ENCODE results near the gene OARD1. TPM values are rescaled to one million over a fixed set of nuclear protein-coding genes. Genes with fewer than 3 reads are reported as not detected.

The OARD1 gene
- total RNA-seq, 4 donors from 2014 or later = 14.3 to 20.2 (median 15.1) TPM

- in situ Hi-C loops (cut with MboI; ENCODE audit: low sequenced_read_pairs in 4 of 4) (loop anchor here in 1 of 4 donors (25.0 kb wide), 1 partner anchor 1055 kb away; no protein-coding TSS in a partner anchor), intact Hi-C loops (cut with DNase I; ENCODE audit: low total_unique reads) (no loop called here)
- Histone ChIP-seq H3K9me3 (no peaks in the 10 kb centered on the region), H3K4me1 (peaks cover 19 to 22% of the 10 kb centered on the region in 2 donors), H3K27ac (peak within 1 kb of the TSS in 1 of 4 donors; percentile 21), H3K4me3 (no peak within 1 kb of the TSS), H3K36me3 (no peaks in the 10 kb centered on the region), H3K27me3 (no peaks in the 10 kb centered on the region)
- ATAC-seq = no peak
- TF ChIP-seq POLR2A (IDR thresholded peaks at IDR 0.05) = no peak
- TF ChIP-seq, protein P1, sequence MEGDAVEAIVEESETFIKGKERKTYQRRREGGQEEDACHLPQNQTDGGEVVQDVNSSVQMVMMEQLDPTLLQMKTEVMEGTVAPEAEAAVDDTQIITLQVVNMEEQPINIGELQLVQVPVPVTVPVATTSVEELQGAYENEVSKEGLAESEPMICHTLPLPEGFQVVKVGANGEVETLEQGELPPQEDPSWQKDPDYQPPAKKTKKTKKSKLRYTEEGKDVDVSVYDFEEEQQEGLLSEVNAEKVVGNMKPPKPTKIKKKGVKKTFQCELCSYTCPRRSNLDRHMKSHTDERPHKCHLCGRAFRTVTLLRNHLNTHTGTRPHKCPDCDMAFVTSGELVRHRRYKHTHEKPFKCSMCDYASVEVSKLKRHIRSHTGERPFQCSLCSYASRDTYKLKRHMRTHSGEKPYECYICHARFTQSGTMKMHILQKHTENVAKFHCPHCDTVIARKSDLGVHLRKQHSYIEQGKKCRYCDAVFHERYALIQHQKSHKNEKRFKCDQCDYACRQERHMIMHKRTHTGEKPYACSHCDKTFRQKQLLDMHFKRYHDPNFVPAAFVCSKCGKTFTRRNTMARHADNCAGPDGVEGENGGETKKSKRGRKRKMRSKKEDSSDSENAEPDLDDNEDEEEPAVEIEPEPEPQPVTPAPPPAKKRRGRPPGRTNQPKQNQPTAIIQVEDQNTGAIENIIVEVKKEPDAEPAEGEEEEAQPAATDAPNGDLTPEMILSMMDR (IDR thresholded peaks at IDR 0.05 in 4 of 5, conservative IDR thresholded peaks at IDR 0.05 in 1 of 5) = no peak
- DNase-seq = no peak
These were observed 29.7 kb downstream of the OARD1 start, which contains the start of gene TSPO2 for GRCh38 chr6:41042226-41043055. TSS of gene TSPO2 (plus strand) at chr6:41042467. CDS start at chr6:41042986, 519 bp downstream.

DNA sequence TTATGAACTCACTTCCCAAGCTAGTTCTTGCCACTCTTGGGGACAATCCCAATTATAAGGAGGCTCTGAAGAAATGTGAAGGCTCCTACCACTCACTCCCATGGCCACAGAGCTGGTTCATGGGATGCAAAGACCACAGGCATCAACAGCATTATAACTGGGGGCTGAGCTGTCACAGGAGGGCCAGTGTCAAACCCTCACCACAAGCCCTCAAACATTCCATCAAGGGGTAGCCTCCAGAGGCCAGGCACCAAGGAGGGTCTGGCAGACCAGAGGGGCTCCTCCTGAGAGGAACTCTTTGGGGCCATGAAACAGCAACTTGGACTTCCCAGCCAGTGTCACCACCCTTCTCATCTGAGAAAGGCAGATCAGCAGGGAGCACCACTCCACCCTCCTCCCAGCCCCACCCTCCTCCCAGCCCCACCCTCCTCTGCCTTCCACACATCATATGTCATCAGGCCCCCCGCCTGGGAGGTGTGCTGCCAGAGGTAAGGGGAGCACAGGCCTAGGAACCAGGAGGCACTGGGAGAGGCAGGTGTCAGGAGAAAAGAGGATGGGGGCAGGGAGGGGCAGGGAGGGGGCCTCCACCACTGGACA lies 31.1 kb downstream of the OARD1 start:
- Histone ChIP-seq H3K4me3 (no peak overlapping the region), H3K27me3 (no peaks in the 10 kb centered on the region), H3K36me3 (no peaks in the 10 kb centered on the region), H3K27ac (peak overlapping the region in 1 of 4 donors; percentile 21), H3K9me3 (no peaks in the 10 kb centered on the region), H3K4me1 (peaks cover 12 to 17% of the 10 kb centered on the region in 2 donors)
- DNase-seq = no peak
- TF ChIP-seq, protein P1 (IDR thresholded peaks at IDR 0.05 in 4 of 5, conservative IDR thresholded peaks at IDR 0.05 in 1 of 5) = no peak
- no peak for TF ChIP-seq POLR2A (IDR thresholded peaks at IDR 0.05)
- in situ Hi-C loops (cut with MboI; ENCODE audit: low sequenced_read_pairs in 4 of 4) (loop anchor here in 1 of 4 donors (25.0 kb wide), 1 partner anchor 1054 kb away; no protein-coding TSS in a partner anchor), intact Hi-C loops (cut with DNase I; ENCODE audit: low total_unique reads) (no loop called here)
- ATAC-seq = no peak

DNA sequence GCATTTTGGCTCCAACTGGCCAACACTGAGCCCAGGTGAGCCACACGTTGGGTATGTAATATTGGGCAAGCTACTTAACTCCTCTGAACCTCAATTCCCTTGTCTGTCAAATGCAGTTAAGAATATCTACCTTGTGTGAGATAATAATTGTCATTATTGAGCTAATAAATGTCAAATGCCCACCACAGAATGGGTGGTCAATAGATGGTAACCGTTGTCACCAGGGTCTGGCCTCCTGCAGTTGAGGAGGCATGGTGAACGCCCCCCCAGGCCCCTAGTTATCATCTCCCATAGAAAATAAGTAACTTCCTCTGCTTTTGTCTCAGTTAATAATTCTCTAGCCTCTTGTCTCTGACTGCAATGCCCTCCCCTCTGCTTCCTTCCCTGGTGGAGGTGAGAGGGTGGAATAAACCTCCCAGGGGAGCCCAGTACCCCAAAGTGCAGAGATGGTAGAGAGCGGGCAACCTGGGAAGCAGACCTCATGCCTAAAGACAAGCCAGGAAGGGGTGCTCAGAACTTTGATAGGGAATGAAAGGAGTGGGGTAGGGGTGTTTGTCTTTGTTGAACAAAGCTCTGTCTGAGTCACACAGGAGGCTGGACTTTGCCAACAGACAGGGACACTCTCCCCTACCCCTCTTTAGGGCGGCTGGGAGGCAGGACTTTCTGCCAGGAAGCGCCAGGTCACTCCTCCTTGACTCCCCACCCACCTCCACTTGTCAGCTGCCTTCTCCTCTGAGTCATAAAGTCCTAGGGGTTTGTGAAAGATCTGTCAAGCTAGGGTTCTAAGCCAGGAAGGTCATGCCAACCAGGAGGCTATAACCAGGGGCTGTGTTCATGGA lies 31.8 kb downstream of the OARD1 start:
- intact Hi-C loops (cut with DNase I; ENCODE audit: low total_unique reads) = no loop called here
- in situ Hi-C loops (cut with MboI; ENCODE audit: low sequenced_read_pairs in 4 of 4) = loop anchor here in 1 of 4 donors (25.0 kb wide), 1 partner anchor 1053 kb away; no protein-coding TSS in a partner anchor
- no peak for TF ChIP-seq POLR2A (IDR thresholded peaks at IDR 0.05)
- TF ChIP-seq, protein P1 (IDR thresholded peaks at IDR 0.05 in 4 of 5, conservative IDR thresholded peaks at IDR 0.05 in 1 of 5) = no peak
- Histone ChIP-seq H3K27ac (peak overlapping the region in 1 of 4 donors; percentile 21), H3K9me3 (no peaks in the 10 kb centered on the region), H3K4me1 (peaks cover 6 to 19% of the 10 kb centered on the region in 2 donors), H3K27me3 (no peaks in the 10 kb centered on the region), H3K36me3 (no peaks in the 10 kb centered on the region), H3K4me3 (no peak overlapping the region)
- ATAC-seq (peak; percentile 41 to 71), DNase-seq (peak in 1 of 2 donors; percentile 50)
